ENCODE results near the gene NSD1.

- TF ChIP-seq CTCF (IDR thresholded peaks at IDR 0.05 in 2 of 3, conservative IDR thresholded peaks at IDR 0.05 in 1 of 3; ENCODE audit: control insufficient read depth in 2 of 3, extremely low read depth in 1 of 3, insufficient read depth in 1 of 3, low read depth in 3 of 3, low read length in 3 of 3) (no peak), SRF (IDR thresholded peaks at IDR 0.05; ENCODE audit: low read depth in 2 of 2, low read length in 2 of 2) (no peak), POLR2AphosphoS5 (IDR thresholded peaks at IDR 0.05; ENCODE audit: low read length) (no peak), ZZZ3 (IDR thresholded peaks at IDR 0.05; ENCODE audit: control insufficient read depth, insufficient read length, low read depth) (no peak), SPI1 (IDR thresholded peaks at IDR 0.05; ENCODE audit: borderline replicate concordance, insufficient read depth, low read depth, low read length) (no peak)
These were observed 35.0 kb upstream of the NSD1 start for GRCh38 chr5:177098470-177099141.
